Retinal pigment epithelial cell (primary cell): ENCODE measurements around the gene MADCAM1.

Experiments
- DNase-seq: peaks from one replicate; pipeline ENCODE4 v3.0.0-alpha.2; 2010; ENCODE audit warnings: low read depth
- H3K4me3 ChIP-seq: 2 replicates; pipeline ENCODE4 v1.5.1; 2011; ENCODE audit warnings: mild to moderate bottlenecking, low read length, control low read depth, moderate library complexity
- TF ChIP-seq, protein P1 (sequence below): conservative IDR thresholded peaks from 2 replicates; pipeline ENCODE4 v1.5.1; 2011; ENCODE audit warnings: low read depth, low read length, control low read depth, inconsistent platforms

Gene MADCAM1

DNA sequence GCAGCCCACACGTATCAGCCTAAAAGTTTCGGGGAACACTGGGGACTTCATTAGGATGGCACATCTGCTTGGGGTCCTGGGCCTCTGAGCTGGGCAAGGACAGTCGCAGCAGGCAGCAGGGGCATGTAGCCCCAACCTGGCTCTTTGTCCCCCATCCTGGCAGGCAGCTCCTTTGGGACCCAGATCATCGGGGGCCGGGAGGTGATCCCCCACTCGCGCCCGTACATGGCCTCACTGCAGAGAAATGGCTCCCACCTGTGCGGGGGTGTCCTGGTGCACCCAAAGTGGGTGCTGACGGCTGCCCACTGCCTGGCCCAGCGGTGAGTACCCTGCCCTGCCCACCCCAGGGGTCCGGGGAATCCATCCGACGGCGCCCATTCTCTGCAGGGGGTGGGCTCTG, 50.8 kb downstream of the MADCAM1 start:
- H3K4me3 ChIP-seq = no peak overlapping the region
- TF ChIP-seq, protein P1, sequence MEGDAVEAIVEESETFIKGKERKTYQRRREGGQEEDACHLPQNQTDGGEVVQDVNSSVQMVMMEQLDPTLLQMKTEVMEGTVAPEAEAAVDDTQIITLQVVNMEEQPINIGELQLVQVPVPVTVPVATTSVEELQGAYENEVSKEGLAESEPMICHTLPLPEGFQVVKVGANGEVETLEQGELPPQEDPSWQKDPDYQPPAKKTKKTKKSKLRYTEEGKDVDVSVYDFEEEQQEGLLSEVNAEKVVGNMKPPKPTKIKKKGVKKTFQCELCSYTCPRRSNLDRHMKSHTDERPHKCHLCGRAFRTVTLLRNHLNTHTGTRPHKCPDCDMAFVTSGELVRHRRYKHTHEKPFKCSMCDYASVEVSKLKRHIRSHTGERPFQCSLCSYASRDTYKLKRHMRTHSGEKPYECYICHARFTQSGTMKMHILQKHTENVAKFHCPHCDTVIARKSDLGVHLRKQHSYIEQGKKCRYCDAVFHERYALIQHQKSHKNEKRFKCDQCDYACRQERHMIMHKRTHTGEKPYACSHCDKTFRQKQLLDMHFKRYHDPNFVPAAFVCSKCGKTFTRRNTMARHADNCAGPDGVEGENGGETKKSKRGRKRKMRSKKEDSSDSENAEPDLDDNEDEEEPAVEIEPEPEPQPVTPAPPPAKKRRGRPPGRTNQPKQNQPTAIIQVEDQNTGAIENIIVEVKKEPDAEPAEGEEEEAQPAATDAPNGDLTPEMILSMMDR = no peak
- DNase-seq = no peak

DNA sequence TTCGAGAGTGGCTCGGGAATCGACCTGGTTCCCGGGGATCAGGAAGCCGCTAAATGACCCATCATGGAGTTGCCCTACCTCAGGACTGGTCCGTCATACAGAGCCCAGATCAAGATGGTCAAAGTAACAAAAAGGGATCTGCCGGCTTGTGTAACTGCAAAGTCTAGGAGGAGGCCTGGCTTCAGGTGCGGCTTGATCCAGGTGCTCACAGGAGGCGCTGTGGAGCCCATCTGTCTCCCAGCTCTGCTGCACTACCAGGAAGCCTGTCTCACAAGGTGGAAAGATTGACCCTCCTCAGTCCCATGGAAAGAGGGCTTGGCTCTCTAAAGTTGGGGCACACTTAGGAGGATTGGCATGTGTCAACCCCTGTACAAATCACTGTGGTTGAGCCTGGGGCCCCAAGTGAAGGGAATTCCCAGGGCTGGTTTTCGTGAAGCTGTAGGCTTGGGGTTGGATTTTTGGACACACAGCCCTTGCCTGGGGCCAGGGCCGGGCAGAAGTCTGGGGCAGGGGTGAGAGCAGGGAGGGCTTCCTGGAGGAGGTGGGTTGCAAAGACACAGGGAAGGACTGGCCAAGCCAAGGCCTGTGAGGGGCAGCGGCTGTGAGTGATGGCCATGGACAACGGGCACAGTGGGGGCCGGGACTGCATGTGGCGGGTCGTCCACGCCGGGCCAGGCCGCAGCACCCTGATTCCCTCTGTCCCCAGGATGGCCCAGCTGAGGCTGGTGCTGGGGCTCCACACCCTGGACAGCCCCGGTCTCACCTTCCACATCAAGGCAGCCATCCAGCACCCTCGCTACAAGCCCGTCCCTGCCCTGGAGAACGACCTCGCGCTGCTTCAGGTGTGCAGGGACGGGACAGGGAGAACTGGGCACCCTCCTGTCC, 51.8 kb downstream of the MADCAM1 start:
- no peak for DNase-seq
- TF ChIP-seq, protein P1 = no peak
- H3K4me3 ChIP-seq = no peak overlapping the region

DNA sequence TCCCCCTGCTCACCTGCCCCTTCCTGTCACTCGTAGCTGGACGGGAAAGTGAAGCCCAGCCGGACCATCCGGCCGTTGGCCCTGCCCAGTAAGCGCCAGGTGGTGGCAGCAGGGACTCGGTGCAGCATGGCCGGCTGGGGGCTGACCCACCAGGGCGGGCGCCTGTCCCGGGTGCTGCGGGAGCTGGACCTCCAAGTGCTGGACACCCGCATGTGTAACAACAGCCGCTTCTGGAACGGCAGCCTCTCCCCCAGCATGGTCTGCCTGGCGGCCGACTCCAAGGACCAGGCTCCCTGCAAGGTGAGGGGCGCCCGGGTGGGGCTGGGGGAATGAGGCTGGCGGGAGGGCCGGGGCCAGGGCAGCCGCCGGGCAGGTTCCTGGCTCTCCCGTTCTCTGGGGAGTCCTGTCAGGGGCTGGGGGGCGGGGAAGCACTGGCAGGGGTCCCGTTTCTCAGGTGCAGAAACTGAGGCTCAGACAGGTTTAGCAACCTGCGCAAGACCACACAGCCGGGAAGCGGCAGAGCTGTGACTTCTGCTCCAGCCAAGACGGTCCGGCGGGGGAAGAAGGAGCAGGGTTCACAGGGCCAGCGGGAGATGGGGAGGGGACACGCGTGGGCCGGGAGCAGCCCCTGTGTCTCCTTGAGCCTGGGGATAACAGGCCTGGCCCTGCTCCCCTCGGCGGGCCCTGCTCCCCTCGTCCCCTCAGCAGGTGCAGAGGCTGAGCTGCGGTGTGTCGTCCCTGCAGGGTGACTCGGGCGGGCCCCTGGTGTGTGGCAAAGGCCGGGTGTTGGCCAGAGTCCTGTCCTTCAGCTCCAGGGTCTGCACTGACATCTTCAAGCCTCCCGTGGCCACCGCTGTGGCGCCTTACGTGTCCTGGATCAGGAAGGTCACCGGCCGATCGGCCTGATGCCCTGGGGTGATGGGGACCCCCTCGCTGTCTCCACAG, 52.9 kb downstream of the MADCAM1 start:
- no peak for DNase-seq
- TF ChIP-seq, protein P1 = no peak
- no peak overlapping the region for H3K4me3 ChIP-seq

DNA sequence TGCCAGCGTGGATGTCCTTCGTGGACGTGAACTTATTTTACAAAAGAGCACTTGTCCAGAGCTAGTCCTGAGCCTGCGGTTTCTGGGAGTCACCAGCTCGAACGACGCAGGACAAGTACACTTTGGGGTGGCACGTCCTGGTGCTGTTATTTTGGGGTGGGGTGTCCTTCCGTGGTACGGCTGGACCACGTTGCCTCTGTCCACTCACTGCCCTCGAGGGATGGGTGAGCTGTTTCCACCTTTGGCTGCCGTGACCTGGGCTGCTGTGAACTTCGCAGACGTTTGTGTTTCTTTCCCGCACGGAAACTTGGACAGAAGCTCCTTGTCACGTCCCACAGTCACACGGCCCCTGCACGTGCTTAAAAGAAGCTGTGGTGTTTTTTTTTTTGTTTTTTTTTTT, 58.5 kb downstream of the MADCAM1 start:
- DNase-seq = no peak
- TF ChIP-seq, protein P1 = no peak

More for the DNA sequence above, 58.5 kb downstream of the MADCAM1 start:
- H3K4me3 ChIP-seq = no peak overlapping the region
